ENCODE data around the gene ARMC2.

DNA sequence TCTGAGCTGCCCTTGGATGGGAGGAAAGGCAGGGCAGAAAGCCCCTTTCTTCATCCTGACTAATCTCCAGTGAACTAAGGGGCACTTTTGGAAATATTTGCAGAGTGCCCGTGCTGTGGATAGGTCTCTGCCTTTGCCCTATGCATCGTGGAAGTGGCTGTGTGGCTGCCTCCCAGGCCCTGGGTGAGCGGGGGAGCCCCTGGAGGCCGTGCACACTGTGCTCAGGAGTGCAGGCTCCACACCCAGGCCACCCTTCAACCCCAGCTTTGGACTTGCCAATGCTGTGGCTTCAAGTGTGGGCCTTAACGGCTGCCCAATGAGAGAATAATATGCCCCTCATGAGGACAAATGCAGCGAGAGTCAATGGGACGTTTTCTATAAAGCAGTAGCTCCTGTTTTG lies 36.7 kb upstream of the ARMC2 start:
- TF ChIP-seq EZH2 (IDR thresholded peaks at IDR 0.05) (no peak), POLR2AphosphoS5 (IDR thresholded peaks at IDR 0.05; ENCODE audit: borderline replicate concordance, low read depth, low read length) (no peak), FOXP2 (optimal IDR thresholded peaks at IDR 0.05; ENCODE audit: control extremely low read depth, extremely low read length, insufficient read depth) (no peak)
